Measurements from ENCODE around the gene NFKBIE.
"Not testable (repeated sequence)": the region's sequence is repeated elsewhere in the genome, so short reads cannot be mapped to it uniquely, and the experiment has no call there.

The NFKBIE gene

GRCh38 chr6:44265007-44265721 is at the start of gene NFKBIE:
Gene NFKBIE (minus strand): TSS chr6:44265551. CDS start chr6:44265346, 205 bp downstream.
- peak within 1 kb of the TSS; percentile 96 for H3K4me3 ChIP-seq (replicated peaks; ENCODE audit: low read depth, low read length)
- TF ChIP-seq CTCF (IDR thresholded peaks at IDR 0.05; ENCODE audit: insufficient read depth, low read length, poor library complexity, severe bottlenecking): peak; percentile 62
- no peaks in the 10 kb centered on the region for H3K27me3 ChIP-seq (replicated peaks; ENCODE audit: control insufficient read depth, insufficient read depth, low read length)
- H3K36me3 ChIP-seq (ENCODE audit: control insufficient read depth, insufficient read depth, low read length): peaks cover 14% of the 10 kb centered on the region
- DNase-seq (ENCODE audit: extremely low read depth, insufficient read length): peak; percentile 91

GRCh38 chr6:44314657-44315056 is 49.3 kb upstream of the NFKBIE start:
- H3K36me3 ChIP-seq (ENCODE audit: control insufficient read depth, insufficient read depth, low read length); DNase-seq (ENCODE audit: extremely low read depth, insufficient read length); H3K4me3 ChIP-seq (replicated peaks; ENCODE audit: low read depth, low read length); H3K27me3 ChIP-seq (replicated peaks; ENCODE audit: control insufficient read depth, insufficient read depth, low read length): not testable (repeated sequence)

GRCh38 chr6:44312901-44313788 is 47.8 kb upstream of the NFKBIE start, which contains the start of gene AARS2:
Gene AARS2 (minus strand): TSS chr6:44313347. CDS start chr6:44313323, 24 bp downstream.
- peak within 1 kb of the TSS; percentile 94 for H3K4me3 ChIP-seq (replicated peaks; ENCODE audit: low read depth, low read length)
- DNase-seq (ENCODE audit: extremely low read depth, insufficient read length): peak; percentile 89
- peak; percentile 99 for TF ChIP-seq CTCF (IDR thresholded peaks at IDR 0.05; ENCODE audit: insufficient read depth, low read length, poor library complexity, severe bottlenecking)
- H3K27me3 ChIP-seq (replicated peaks; ENCODE audit: control insufficient read depth, insufficient read depth, low read length): no peaks in the 10 kb centered on the region
- H3K36me3 ChIP-seq (ENCODE audit: control insufficient read depth, insufficient read depth, low read length): peaks cover 12% of the 10 kb centered on the region

GRCh38 chr6:44311767-44312166 is 46.4 kb upstream of the NFKBIE start:
- no peak for TF ChIP-seq CTCF (IDR thresholded peaks at IDR 0.05; ENCODE audit: insufficient read depth, low read length, poor library complexity, severe bottlenecking)
- no peak for DNase-seq (ENCODE audit: extremely low read depth, insufficient read length)
- H3K36me3 ChIP-seq (ENCODE audit: control insufficient read depth, insufficient read depth, low read length): peaks cover 20% of the 10 kb centered on the region
- no peak overlapping the region for H3K4me3 ChIP-seq (replicated peaks; ENCODE audit: low read depth, low read length)
- H3K27me3 ChIP-seq (replicated peaks; ENCODE audit: control insufficient read depth, insufficient read depth, low read length): no peaks in the 10 kb centered on the region

- Histone ChIP-seq H3K4me3 (replicated peaks; ENCODE audit: low read depth, low read length) (no peak overlapping the region), H3K27me3 (replicated peaks; ENCODE audit: control insufficient read depth, insufficient read depth, low read length) (no peaks in the 10 kb centered on the region), H3K36me3 (ENCODE audit: control insufficient read depth, insufficient read depth, low read length) (peaks cover 23% of the 10 kb centered on the region)
- TF ChIP-seq CTCF (IDR thresholded peaks at IDR 0.05; ENCODE audit: insufficient read depth, low read length, poor library complexity, severe bottlenecking): no peak
- no peak for DNase-seq (ENCODE audit: extremely low read depth, insufficient read length)
These were observed 46.0 kb upstream of the NFKBIE start for GRCh38 chr6:44311304-44311703.

- Histone ChIP-seq H3K4me3 (replicated peaks; ENCODE audit: low read depth, low read length) (no peak overlapping the region), H3K27me3 (replicated peaks; ENCODE audit: control insufficient read depth, insufficient read depth, low read length) (no peaks in the 10 kb centered on the region), H3K36me3 (ENCODE audit: control insufficient read depth, insufficient read depth, low read length) (peaks cover 23% of the 10 kb centered on the region)
- DNase-seq (ENCODE audit: extremely low read depth, insufficient read length): no peak
- no peak for TF ChIP-seq CTCF (IDR thresholded peaks at IDR 0.05; ENCODE audit: insufficient read depth, low read length, poor library complexity, severe bottlenecking)
These were observed 44.9 kb upstream of the NFKBIE start for GRCh38 chr6:44310241-44310640.
